Urinary bladder (tissue), 4 donors: Measurements from ENCODE around the gene RGS16. TPM values are rescaled to one million over a fixed set of nuclear protein-coding genes. Genes with fewer than 3 reads are reported as not detected.
A peak's percentile ranks its signal among the peaks of the same experiment; 100 is the strongest.

Experiments
- DNase-seq: peaks from one replicate; pipeline ENCODE4 v3.0.0-alpha.2; 2015; ENCODE audit errors: extremely low spot score
- H3K27ac ChIP-seq: one replicate; pipeline ENCODE4 v1.5.1; 2013; ENCODE audit warnings: low read depth, mild to moderate bottlenecking, moderate library complexity
- H3K36me3 ChIP-seq: one replicate; pipeline ENCODE4 v1.6.1; 2013; ENCODE audit warnings: mild to moderate bottlenecking, moderate library complexity; ENCODE audit not compliant: insufficient read depth
- H3K4me1 ChIP-seq: one replicate; pipeline ENCODE4 v1.6.1; 2013; ENCODE audit warnings: mild to moderate bottlenecking, moderate library complexity; ENCODE audit not compliant: insufficient read depth
- H3K4me3 ChIP-seq: one replicate; pipeline ENCODE4 v1.5.1; 2013; ENCODE audit warnings: low read depth, low read length
- WGBS: extraction: QIAGEN DNeasy Blood & Tissue Kit; methylation state at CpG from one replicate; pipeline ENCODE4 v1.1.7; 2013; 5-methylcytosine and 5-hydroxymethylcytosine counted together
- polyA plus RNA-seq: library from polyadenylated mRNA; stranded (reverse); fragments of 200-250 nt; gene quantifications from one replicate; pipeline ENCODE4 v1.2.3, GENCODE V29; 2013
- total RNA-seq: library from RNA; depleted of rRNA; stranded (reverse); fragments of >200 nt; gene quantifications from one replicate; pipeline ENCODE4 v1.2.3, GENCODE V29; 2014
- donor health status: healthy with polysubstance abuse.
- donor health status: healthy.

The RGS16 gene
- total and polyA plus RNA-seq, 2 donors, result 5.9 to 7.9 TPM

DNA sequence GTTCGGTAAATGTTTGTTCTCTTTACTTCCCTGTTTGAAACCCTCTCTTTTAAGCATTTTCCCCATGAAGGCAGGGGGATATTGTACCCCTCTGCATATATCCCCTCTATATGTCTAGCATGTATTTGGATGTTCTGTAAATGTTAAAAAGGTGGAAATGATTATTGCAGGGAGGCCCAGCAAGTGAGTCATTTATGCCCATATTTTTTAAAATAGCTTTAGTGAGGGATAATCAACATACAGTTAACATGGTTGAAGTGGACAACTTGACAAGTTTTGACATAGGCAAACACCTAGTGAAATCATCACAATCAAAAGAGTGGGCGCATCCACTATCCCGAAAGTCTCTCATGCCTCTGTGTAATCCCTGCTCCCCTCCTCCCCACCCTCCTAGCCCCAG lies 20.8 kb upstream of the RGS16 start:
- Histone ChIP-seq H3K36me3 (no peaks in the 10 kb centered on the region), H3K4me3 (no peak overlapping the region), H3K4me1 (no peaks in the 10 kb centered on the region), H3K27ac (no peak overlapping the region)
- WGBS, result 77% methylated on average over 3 of the region's 3 CpGs
- no peak for DNase-seq

- WGBS, result 49% methylated on average over 1 of the region's 1 CpG
- Histone ChIP-seq H3K36me3 (no peaks in the 10 kb centered on the region), H3K27ac (no peak overlapping the region), H3K4me3 (no peak overlapping the region), H3K4me1 (no peaks in the 10 kb centered on the region)
- no peak for DNase-seq
Observed at GRCh38 chr1:182624577-182624976, 20.4 kb upstream of the RGS16 start.

- H3K4me1 ChIP-seq, result no peaks in the 10 kb centered on the region
- no peaks in the 10 kb centered on the region for H3K36me3 ChIP-seq
- no peak for DNase-seq
- H3K4me3 ChIP-seq, result no peak overlapping the region
- H3K27ac ChIP-seq, result no peak overlapping the region
- 55% methylated on average over 6 of the region's 6 CpGs for WGBS
Observed at GRCh38 chr1:182622901-182623528, 18.8 kb upstream of the RGS16 start.

DNA sequence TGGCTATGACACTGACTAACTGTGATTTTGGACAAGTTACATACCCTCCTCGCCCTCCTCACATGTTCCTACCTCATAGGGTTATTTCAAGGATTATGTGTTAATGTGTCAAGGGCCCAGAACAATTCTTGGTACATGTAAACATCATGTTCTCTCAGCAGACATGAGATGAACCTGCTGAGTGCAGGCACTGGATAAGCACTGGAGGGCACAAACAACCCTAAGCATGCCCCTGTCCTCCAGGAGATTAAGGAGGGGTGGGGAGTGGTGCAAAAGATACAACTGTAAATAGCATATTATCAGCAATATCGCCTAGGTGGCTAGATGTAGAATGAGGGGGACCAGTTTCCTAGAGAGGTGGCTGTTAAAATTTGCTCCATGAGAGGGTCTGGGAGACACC lies 17.7 kb upstream of the RGS16 start:
- Histone ChIP-seq H3K27ac (no peak overlapping the region), H3K36me3 (no peaks in the 10 kb centered on the region), H3K4me1 (no peaks in the 10 kb centered on the region), H3K4me3 (no peak overlapping the region)
- 95% methylated on average over 2 of the region's 2 CpGs for WGBS
- no peak for DNase-seq

DNA sequence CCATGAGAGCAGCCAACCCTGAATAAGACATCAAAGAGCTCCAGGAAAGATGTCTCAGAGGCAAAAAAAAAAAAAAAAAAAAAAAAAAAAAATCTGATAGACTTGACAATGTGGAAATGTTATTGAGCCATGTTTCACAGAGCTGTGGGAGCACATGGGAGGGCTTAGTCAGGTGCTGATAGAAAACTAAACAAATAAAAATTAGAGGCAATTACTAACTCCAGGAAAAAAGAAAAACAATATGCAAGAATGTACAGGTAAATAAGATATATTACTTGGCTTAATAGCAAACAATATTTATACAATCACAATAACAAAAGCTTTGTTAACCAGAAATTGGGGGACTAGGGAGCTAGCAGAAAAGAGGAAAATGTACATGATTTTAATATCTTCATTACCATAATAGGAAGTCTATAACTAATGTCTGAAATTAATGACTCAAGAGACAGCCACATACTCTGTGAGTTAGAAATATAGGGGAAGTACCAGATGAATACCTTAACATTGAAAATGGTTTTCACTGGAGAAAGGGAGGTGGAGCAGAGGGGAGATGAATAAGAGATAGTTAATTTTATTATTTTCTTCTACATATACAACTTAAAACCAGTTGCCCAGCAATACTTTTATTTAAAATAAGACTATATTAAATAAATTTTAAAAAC lies 16.9 kb upstream of the RGS16 start:
- Histone ChIP-seq H3K36me3 (no peaks in the 10 kb centered on the region), H3K27ac (no peak overlapping the region), H3K4me3 (no peak overlapping the region), H3K4me1 (no peaks in the 10 kb centered on the region)
- DNase-seq, result no peak

DNA sequence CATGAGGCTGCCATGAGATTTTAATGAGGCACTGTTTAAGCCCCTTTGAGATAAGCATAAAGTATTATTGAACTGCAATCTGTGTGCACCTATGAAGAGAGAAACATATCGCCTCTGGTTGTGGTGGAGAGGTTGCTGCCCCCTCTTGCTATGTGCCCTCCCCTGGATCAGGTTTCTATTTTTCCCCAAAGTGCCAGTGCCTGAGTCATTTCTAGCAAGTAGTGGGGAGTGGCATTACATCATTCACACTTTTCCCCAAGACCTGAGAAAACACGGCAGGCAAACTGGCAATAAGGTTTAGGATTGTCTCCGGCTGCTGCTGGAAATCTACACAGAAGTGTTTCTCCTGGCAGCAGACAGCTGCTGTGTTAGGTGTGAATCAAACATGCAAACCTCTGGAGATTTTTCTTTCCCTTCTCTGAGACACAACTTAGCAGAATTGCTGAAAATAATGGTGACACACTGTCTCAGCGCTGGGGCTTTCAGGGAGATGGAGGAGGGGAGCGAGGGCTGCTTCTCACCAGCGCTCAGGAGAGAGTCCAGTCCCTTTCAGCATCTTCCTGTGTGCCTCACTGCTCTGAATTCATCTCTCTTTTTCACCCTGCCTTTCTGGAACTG lies 13.7 kb upstream of the RGS16 start:
- 56% methylated on average over 6 of the region's 6 CpGs for WGBS
- DNase-seq, result no peak
- H3K4me1 ChIP-seq, result peaks cover 1% of the 10 kb centered on the region
- H3K27ac ChIP-seq, result no peak overlapping the region
- no peak overlapping the region for H3K4me3 ChIP-seq
- no peaks in the 10 kb centered on the region for H3K36me3 ChIP-seq

DNA sequence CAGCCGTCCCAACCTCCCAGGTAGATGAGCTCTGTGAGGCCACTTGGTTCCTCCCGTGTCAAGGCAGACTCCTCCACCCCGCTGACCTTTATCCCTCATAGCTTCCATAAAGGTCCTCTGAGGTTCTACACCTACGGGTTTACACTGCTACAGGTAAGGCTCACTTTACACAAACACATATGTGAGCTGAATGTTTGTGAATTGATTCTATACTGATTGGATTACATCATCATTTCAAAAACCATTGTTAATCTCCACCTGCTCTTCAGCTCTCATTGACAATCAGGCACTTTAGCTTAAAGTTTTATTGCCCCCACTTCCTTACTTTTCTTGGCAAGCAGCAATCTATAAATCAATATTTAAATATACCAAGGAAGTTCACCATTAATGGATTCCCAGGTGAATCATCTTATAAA lies 12.8 kb upstream of the RGS16 start:
- Histone ChIP-seq H3K4me3 (no peak overlapping the region), H3K4me1 (peaks cover 1% of the 10 kb centered on the region), H3K27ac (no peak overlapping the region), H3K36me3 (no peaks in the 10 kb centered on the region)
- WGBS, result 70% methylated on average over 4 of the region's 4 CpGs
- DNase-seq, result no peak

GRCh38 chr1:182616130-182617013 lies 12.2 kb upstream of the RGS16 start:
- no peak for DNase-seq
- Histone ChIP-seq H3K4me3 (no peak overlapping the region), H3K4me1 (peaks cover 1% of the 10 kb centered on the region), H3K27ac (no peak overlapping the region), H3K36me3 (no peaks in the 10 kb centered on the region)
- WGBS, result 10% methylated on average over 17 of the region's 17 CpGs

DNA sequence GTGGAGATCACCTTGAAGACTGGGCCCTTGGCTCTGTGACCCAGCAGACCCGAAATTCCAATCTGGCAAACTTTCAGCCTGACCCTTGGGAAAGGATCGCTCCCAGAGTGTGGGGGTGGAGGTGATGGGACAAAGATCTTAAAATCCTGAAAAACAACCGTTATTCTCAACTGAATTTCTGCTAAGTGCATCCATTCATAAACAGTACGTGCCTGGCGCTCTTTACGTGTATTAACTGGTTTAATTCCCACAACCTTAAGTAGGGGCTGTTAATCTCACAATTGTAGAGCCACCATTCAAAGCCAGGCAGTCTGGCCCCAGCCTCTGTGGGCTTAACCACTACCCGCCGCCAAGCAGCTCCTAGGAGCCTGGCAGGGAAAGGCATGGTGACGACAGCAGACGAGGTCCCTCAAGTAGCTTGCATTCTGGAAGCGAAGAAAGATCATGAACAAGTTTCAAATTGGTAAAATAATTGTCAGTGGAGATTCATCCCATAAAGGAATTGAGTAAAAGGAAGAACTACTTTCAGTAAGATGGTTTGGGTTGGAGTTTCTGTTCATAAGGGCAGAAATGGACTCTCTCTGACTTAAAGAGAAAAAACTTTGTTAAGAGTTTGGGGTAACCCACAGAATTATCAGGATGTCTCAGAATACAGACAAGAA lies 11.4 kb upstream of the RGS16 start:
- no peak for DNase-seq
- WGBS, result 36% methylated on average over 11 of the region's 11 CpGs
- Histone ChIP-seq H3K4me1 (peaks cover 1% of the 10 kb centered on the region), H3K36me3 (no peaks in the 10 kb centered on the region), H3K27ac (no peak overlapping the region), H3K4me3 (peak overlapping the region; percentile 42)

- H3K4me3 ChIP-seq, result peak overlapping the region; percentile 42
- peak overlapping the region; percentile 57 for H3K27ac ChIP-seq
- peaks cover 1% of the 10 kb centered on the region for H3K4me1 ChIP-seq
- WGBS, result 2% methylated on average over 56 of the region's 56 CpGs
- DNase-seq, result peak; percentile 64
- no peaks in the 10 kb centered on the region for H3K36me3 ChIP-seq
Observed at GRCh38 chr1:182614796-182615454, 10.7 kb upstream of the RGS16 start.

DNA sequence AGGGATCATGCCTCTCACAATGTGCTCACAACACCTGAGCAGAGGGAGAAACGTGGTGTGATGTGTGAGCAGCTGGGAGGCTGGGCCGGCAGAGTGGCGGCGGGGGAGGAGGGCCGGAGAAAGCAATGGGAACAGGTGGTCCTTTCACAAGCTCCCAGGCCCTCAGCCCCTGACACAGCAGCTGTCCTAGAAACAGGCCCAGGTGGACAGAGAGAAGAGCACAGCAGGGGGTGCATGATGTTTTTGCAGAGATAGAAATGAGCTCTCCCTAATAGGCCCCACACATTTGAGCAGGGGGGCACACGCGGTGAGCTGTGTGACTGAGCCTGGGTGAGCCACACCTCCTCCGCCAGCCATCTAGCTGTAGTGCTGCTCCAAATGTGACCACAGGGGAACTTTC lies 7.6 kb upstream of the RGS16 start:
- no peak overlapping the region for H3K27ac ChIP-seq
- peaks cover 1% of the 10 kb centered on the region for H3K4me1 ChIP-seq
- no peak overlapping the region for H3K4me3 ChIP-seq
- 83% methylated on average over 8 of the region's 8 CpGs for WGBS
- no peaks in the 10 kb centered on the region for H3K36me3 ChIP-seq
- no peak for DNase-seq

DNA sequence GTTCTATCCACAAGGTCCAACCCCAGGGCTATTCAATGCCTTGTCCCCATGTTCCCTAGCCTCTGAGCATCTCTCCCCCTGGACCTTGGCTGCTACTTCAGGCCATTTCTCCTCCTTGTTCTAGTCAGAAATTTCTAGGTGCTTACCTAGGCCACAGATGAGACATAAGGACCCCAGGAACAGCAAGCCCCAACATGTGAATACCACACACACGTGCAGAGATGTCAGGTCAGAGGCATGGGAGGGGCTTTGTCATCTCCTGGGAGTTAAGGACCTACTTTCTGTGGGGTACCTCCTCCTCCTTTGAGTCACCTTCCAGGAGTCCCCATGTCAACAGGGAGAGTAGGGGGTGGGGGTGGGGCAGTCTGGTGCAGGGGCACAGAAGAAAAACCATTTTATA lies 7.1 kb upstream of the RGS16 start:
- 75% methylated on average over 1 of the region's 1 CpG for WGBS
- Histone ChIP-seq H3K36me3 (no peaks in the 10 kb centered on the region), H3K4me3 (no peak overlapping the region), H3K4me1 (peaks cover 1% of the 10 kb centered on the region), H3K27ac (no peak overlapping the region)
- DNase-seq, result no peak
